ENCODE data around the gene ADAMTSL5. TPM values are rescaled to one million over a fixed set of nuclear protein-coding genes. Genes with fewer than 3 reads are reported as not detected.
"Not testable (repeated sequence)": the region's sequence is repeated elsewhere in the genome, so short reads cannot be mapped to it uniquely, and the experiment has no call there.

Gene ADAMTSL5
- total RNA-seq, 2 donors from 2014 or later, result 2.2 to 7.3 TPM

- Histone ChIP-seq H3K27ac (no peak overlapping the region), H3K4me3 (no peak overlapping the region), H3K4me1 (no peaks in the 10 kb centered on the region), H3K9me3 (no peaks in the 10 kb centered on the region), H3K36me3 (no peaks in the 10 kb centered on the region), H3K9ac (ENCODE audit: low read depth in 2 of 2, low read length in 2 of 2) (no peak overlapping the region), H3K27me3 (peaks cover 3% of the 10 kb centered on the region)
- no peak for TF ChIP-seq CTCF (IDR thresholded peaks at IDR 0.05)
- intact Hi-C loops (cut with DNase I), result no loop called here
- DNase-seq, result no peak
Measured at GRCh38 chr19:1532003-1532402, 19.2 kb upstream of the ADAMTSL5 start.

- Histone ChIP-seq H3K27ac (no peak overlapping the region), H3K4me3 (no peak overlapping the region), H3K27me3 (peaks cover 3% of the 10 kb centered on the region), H3K9me3 (no peaks in the 10 kb centered on the region), H3K36me3 (no peaks in the 10 kb centered on the region), H3K9ac (ENCODE audit: low read depth in 2 of 2, low read length in 2 of 2) (no peak overlapping the region), H3K4me1 (no peaks in the 10 kb centered on the region)
- intact Hi-C loops (cut with DNase I), result no loop called here
- no peak for DNase-seq
- no peak for TF ChIP-seq CTCF (IDR thresholded peaks at IDR 0.05)
Measured at GRCh38 chr19:1531587-1531986, 18.8 kb upstream of the ADAMTSL5 start.

- H3K36me3 ChIP-seq; H3K27ac ChIP-seq; H3K9me3 ChIP-seq; H3K4me1 ChIP-seq; DNase-seq; intact Hi-C loops (cut with DNase I); H3K9ac ChIP-seq (ENCODE audit: low read depth in 2 of 2, low read length in 2 of 2); H3K4me3 ChIP-seq; H3K27me3 ChIP-seq: not testable (repeated sequence)
Measured at GRCh38 chr19:1530856-1531255, 18.0 kb upstream of the ADAMTSL5 start.

GRCh38 chr19:1529430-1529816 is 16.6 kb upstream of the ADAMTSL5 start:
- H3K36me3 ChIP-seq, result no peaks in the 10 kb centered on the region
- H3K9me3 ChIP-seq, result no peaks in the 10 kb centered on the region
- H3K4me3 ChIP-seq, result no peak overlapping the region
- H3K27me3 ChIP-seq, result peaks cover 23% of the 10 kb centered on the region
- DNase-seq, result no peak
- no peak overlapping the region for H3K27ac ChIP-seq
- intact Hi-C loops (cut with DNase I), result no loop called here
- no peak for TF ChIP-seq CTCF (IDR thresholded peaks at IDR 0.05)
- no peaks in the 10 kb centered on the region for H3K4me1 ChIP-seq
- H3K9ac ChIP-seq (ENCODE audit: low read depth in 2 of 2, low read length in 2 of 2), result no peak overlapping the region

GRCh38 chr19:1528596-1529429 is 16.0 kb upstream of the ADAMTSL5 start:
- no peak overlapping the region for H3K9ac ChIP-seq (ENCODE audit: low read depth in 2 of 2, low read length in 2 of 2)
- DNase-seq, result no peak
- peaks cover 28% of the 10 kb centered on the region for H3K27me3 ChIP-seq
- no peak overlapping the region for H3K4me3 ChIP-seq
- intact Hi-C loops (cut with DNase I), result no loop called here
- no peaks in the 10 kb centered on the region for H3K4me1 ChIP-seq
- no peak overlapping the region for H3K27ac ChIP-seq
- no peaks in the 10 kb centered on the region for H3K36me3 ChIP-seq
- H3K9me3 ChIP-seq, result no peaks in the 10 kb centered on the region
- TF ChIP-seq CTCF (IDR thresholded peaks at IDR 0.05), result no peak

GRCh38 chr19:1527650-1528309 is 15.0 kb upstream of the ADAMTSL5 start:
- H3K27me3 ChIP-seq, result peaks cover 38% of the 10 kb centered on the region
- no peak overlapping the region for H3K4me3 ChIP-seq
- no peaks in the 10 kb centered on the region for H3K4me1 ChIP-seq
- TF ChIP-seq CTCF (IDR thresholded peaks at IDR 0.05), result no peak
- H3K27ac ChIP-seq, result no peak overlapping the region
- H3K9me3 ChIP-seq, result no peaks in the 10 kb centered on the region
- no peaks in the 10 kb centered on the region for H3K36me3 ChIP-seq
- intact Hi-C loops (cut with DNase I), result no loop called here
- no peak for DNase-seq
- no peak overlapping the region for H3K9ac ChIP-seq (ENCODE audit: low read depth in 2 of 2, low read length in 2 of 2)

All from colonic mucosa (tissue), 4 donors.